ENCODE data around the gene TBL1X. TPM values are rescaled to one million over a fixed set of nuclear protein-coding genes. Genes with fewer than 3 reads are reported as not detected.
"Not testable (repeated sequence)": the region's sequence is repeated elsewhere in the genome, so short reads cannot be mapped to it uniquely, and the experiment has no call there.

Gene TBL1X
- total and polyA plus RNA-seq, 10 of the 15 experiments (the other 5 are each of a cell fraction or from before 2014, with no cell fraction given) = 4.4 to 26.3 (median 10.6) TPM

- CTCF ChIA-PET; H3K4me3 ChIP-seq; FAIRE-seq; H3K4me1 ChIP-seq (ENCODE audit: control insufficient read depth, insufficient read depth, low read length); in situ Hi-C loops (cut with MboI); H3K9me3 ChIP-seq (replicated peaks; ENCODE audit: control insufficient read depth, insufficient read depth, low read length); H4K20me1 ChIP-seq (ENCODE audit: control insufficient read depth, insufficient read depth); DNase-seq (ENCODE audit: low read depth, low spot score); H3K9ac ChIP-seq (ENCODE audit: control insufficient read depth, insufficient read depth, low read length); H3K4me2 ChIP-seq (ENCODE audit: control insufficient read depth, insufficient read depth); H3K79me2 ChIP-seq (ENCODE audit: control insufficient read depth, insufficient read depth, low read length); SMC1A ChIA-PET (ENCODE audit: uncharacterized antibody, unreplicated experiment); H3K27me3 ChIP-seq (replicated peaks in 1 of 2; ENCODE audit: control insufficient read depth in 2 of 2, insufficient read depth in 2 of 2, low read length in 1 of 2); H3K27ac ChIP-seq (ENCODE audit: control insufficient read depth, insufficient read depth); ATAC-seq; intact Hi-C loops (cut with micrococcal nuclease; ENCODE audit: unreplicated experiment); BruUV-seq (replicated peaks); RAD21 ChIA-PET (ENCODE audit: unreplicated experiment); H3K36me3 ChIP-seq (ENCODE audit: control insufficient read depth in 2 of 2, insufficient read depth in 2 of 2, low read length in 1 of 2); H2AFZ ChIP-seq (ENCODE audit: control insufficient read depth, low read depth, low read length); POLR2A ChIA-PET: not testable (repeated sequence)
- 3% methylated on average over 2 of the region's 2 CpGs for WGBS (ENCODE audit: insufficient coverage, insufficient replicate concordance, low lambda C conversion rate, missing lambda C conversion rate)
Measured at GRCh38 chrX:9435086-9435485, 29.8 kb upstream of the TBL1X start.

GRCh38 chrX:9436812-9437211 lies 28.0 kb upstream of the TBL1X start:
- Histone ChIP-seq H3K4me1 (ENCODE audit: control insufficient read depth, insufficient read depth, low read length) (no peaks in the 10 kb centered on the region), H3K4me3 (no peak overlapping the region), H3K27ac (ENCODE audit: control insufficient read depth, insufficient read depth) (no peak overlapping the region), H3K27me3 (replicated peaks in 1 of 2; ENCODE audit: control insufficient read depth in 2 of 2, insufficient read depth in 2 of 2, low read length in 1 of 2) (no peaks in the 10 kb centered on the region), H3K9ac (ENCODE audit: control insufficient read depth, insufficient read depth, low read length) (no peak overlapping the region), H3K36me3 (ENCODE audit: control insufficient read depth in 2 of 2, insufficient read depth in 2 of 2, low read length in 1 of 2) (no peaks in the 10 kb centered on the region), H3K4me2 (ENCODE audit: control insufficient read depth, insufficient read depth) (no peak overlapping the region), H4K20me1 (ENCODE audit: control insufficient read depth, insufficient read depth) (no peaks in the 10 kb centered on the region), H3K79me2 (ENCODE audit: control insufficient read depth, insufficient read depth, low read length) (no peaks in the 10 kb centered on the region), H3K9me3 (replicated peaks; ENCODE audit: control insufficient read depth, insufficient read depth, low read length) (no peaks in the 10 kb centered on the region), H2AFZ (ENCODE audit: control insufficient read depth, low read depth, low read length) (no peak overlapping the region)
- in situ Hi-C loops (cut with MboI) = no loop called here
- BruUV-seq (replicated peaks) = no TSS peak
- intact Hi-C loops (cut with micrococcal nuclease; ENCODE audit: unreplicated experiment) = no loop called here
- ChIA-PET RAD21 (ENCODE audit: unreplicated experiment) (interaction anchor here (0.6 kb wide), 1 partner anchor 343 kb away, joined by 3 read pairs; no protein-coding TSS in a partner anchor), SMC1A (ENCODE audit: uncharacterized antibody, unreplicated experiment) (no interaction called here), CTCF (interaction anchor here (0.7 kb wide), 1 partner anchor 143 kb away, joined by 3 read pairs; no protein-coding TSS in a partner anchor), POLR2A (no interaction called here)
- DNase-seq (ENCODE audit: low read depth, low spot score) (no peak), ATAC-seq (no peak), FAIRE-seq (no peak)
- 0% methylated on average over 1 of the region's 1 CpG for WGBS (ENCODE audit: insufficient coverage, insufficient replicate concordance, low lambda C conversion rate, missing lambda C conversion rate)
- no peak for TF ChIP-seq POLR2AphosphoS5 (IDR thresholded peaks at IDR 0.05; ENCODE audit: low read length)
- TF ChIP-seq RAD51 (IDR thresholded peaks at IDR 0.05) = no peak
- no peak for TF ChIP-seq SRF (IDR thresholded peaks at IDR 0.05; ENCODE audit: low read depth in 2 of 2, low read length in 2 of 2)
- no peak for TF ChIP-seq KLF5 (IDR thresholded peaks at IDR 0.05; ENCODE audit: partially characterized antibody)
- TF ChIP-seq CBFB (IDR thresholded peaks at IDR 0.05; ENCODE audit: low read depth) = no peak
- no peak for TF ChIP-seq MEF2A (IDR thresholded peaks at IDR 0.05; ENCODE audit: insufficient read depth, low read depth, low read length)
- no peak for TF ChIP-seq NFYA (IDR thresholded peaks at IDR 0.05; ENCODE audit: borderline replicate concordance, low read depth, low read length)
- TF ChIP-seq JUND (IDR thresholded peaks at IDR 0.05; ENCODE audit: low read depth, low read length) = no peak
- TF ChIP-seq EED (IDR thresholded peaks at IDR 0.05; ENCODE audit: low read depth) = no peak
- TF ChIP-seq SUZ12 (IDR thresholded peaks at IDR 0.05; ENCODE audit: unreplicated experiment) = no peak
- no peak for TF ChIP-seq ELK1 (IDR thresholded peaks at IDR 0.05; ENCODE audit: low read depth, low read length)
- no peak for TF ChIP-seq ZBTB11 (CRISPR knock-in tag; IDR thresholded peaks at IDR 0.05)
- TF ChIP-seq IKZF2 (IDR thresholded peaks at IDR 0.05) = no peak
- TF ChIP-seq EP300 (IDR thresholded peaks at IDR 0.05; ENCODE audit: borderline replicate concordance in 1 of 2, control insufficient read depth in 1 of 2, low read depth in 2 of 2, low read length in 2 of 2) = no peak

All from GM12878 (cell line).